Osteoblast (primary cell): ENCODE measurements around the gene TBKBP1. TPM values are rescaled to one million over a fixed set of nuclear protein-coding genes. Genes with fewer than 3 reads are reported as not detected.

Experiments used
- DNase-seq: peaks from one replicate; pipeline ENCODE4 v3.0.0; 2011; ENCODE audit warnings: low spot score, mixed read lengths; ENCODE audit not compliant: insufficient read length; ENCODE audit errors: missing footprints
- H2AFZ ChIP-seq: 2 replicates; pipeline ENCODE4 v1.6.0; 2011; ENCODE audit warnings: mild to moderate bottlenecking, low read length
- H3K27ac ChIP-seq: 2 replicates; pipeline ENCODE4 v1.5.1; 2011; ENCODE audit warnings: mild to moderate bottlenecking, low read depth, low read length, moderate library complexity
- H3K27me3 ChIP-seq: 2 replicates; pipeline ENCODE4 v1.6.0; 2012; ENCODE audit warnings: mild to moderate bottlenecking, control low read depth, inconsistent platforms, low read length, moderate library complexity; ENCODE audit not compliant: insufficient read depth
- H3K36me3 ChIP-seq: 2 replicates; pipeline ENCODE4 v1.5.1; 2011; ENCODE audit warnings: mild to moderate bottlenecking, low read length, control low read depth, moderate library complexity; ENCODE audit not compliant: insufficient read depth
- H3K4me1 ChIP-seq: 2 replicates; pipeline ENCODE4 v1.5.1; 2011; ENCODE audit warnings: mild to moderate bottlenecking, low read length, control low read depth, moderate library complexity; ENCODE audit not compliant: insufficient read depth
- H3K4me2 ChIP-seq: 2 replicates; pipeline ENCODE4 v1.6.0; 2011; ENCODE audit warnings: mild to moderate bottlenecking, low read length; ENCODE audit not compliant: insufficient read depth
- H3K4me3 ChIP-seq: fragments of 200-600 bp; sonication (generic); 3 replicates; pipeline ENCODE4 v1.5.1; 2012; ENCODE audit warnings: mild to moderate bottlenecking, low read length, inconsistent platforms; ENCODE audit not compliant: insufficient read depth
- H3K79me2 ChIP-seq: 2 replicates; pipeline ENCODE4 v1.6.0; 2012; ENCODE audit warnings: mild to moderate bottlenecking, low read length, control low read depth, inconsistent platforms; ENCODE audit not compliant: insufficient read depth
- H3K9me3 ChIP-seq: 2 replicates; pipeline ENCODE4 v1.5.1; 2011; ENCODE audit warnings: low read depth, low read length, control low read depth
- H4K20me1 ChIP-seq: 2 replicates; pipeline ENCODE4 v1.6.0; 2012; ENCODE audit warnings: mild to moderate bottlenecking, low read length, control low read depth; ENCODE audit not compliant: insufficient read depth
- CTCF ChIP-seq: IDR thresholded peaks from 2 replicates; pipeline ENCODE4 v1.5.1; 2011; ENCODE audit warnings: mild to moderate bottlenecking, low read depth, low read length, moderate library complexity; ENCODE audit errors: extremely low read depth
- total RNA-seq: library from RNA; depleted of rRNA; stranded (reverse); fragments of >200 nt; gene quantifications from 2 replicates; pipeline ENCODE4 v1.2.3, GENCODE V29; 2012

Gene TBKBP1
- total RNA-seq, 1 donor, result 11.9 TPM

- Histone ChIP-seq H3K79me2 (no peaks in the 10 kb centered on the region), H3K27me3 (peaks cover 88% of the 10 kb centered on the region), H3K4me1 (peaks cover 44% of the 10 kb centered on the region), H3K36me3 (no peaks in the 10 kb centered on the region), H3K27ac (no peak overlapping the region), H3K4me2 (peak overlapping the region; percentile 76), H2AFZ (no peak overlapping the region), H3K9me3 (no peaks in the 10 kb centered on the region), H4K20me1 (peaks cover 17% of the 10 kb centered on the region), H3K4me3 (peak overlapping the region; percentile 36)
- TF ChIP-seq CTCF, result no peak
- DNase-seq, result no peak
Observed at GRCh38 chr17:47718634-47719405, 24.9 kb downstream of the TBKBP1 start.

- peaks cover 44% of the 10 kb centered on the region for H3K4me1 ChIP-seq
- peak; percentile 98 for DNase-seq
- no peak overlapping the region for H3K27ac ChIP-seq
- H4K20me1 ChIP-seq, result peaks cover 19% of the 10 kb centered on the region
- H3K4me2 ChIP-seq, result peak overlapping the region; percentile 76
- peak overlapping the region; percentile 36 for H3K4me3 ChIP-seq
- peaks cover 88% of the 10 kb centered on the region for H3K27me3 ChIP-seq
- TF ChIP-seq CTCF, result no peak
- H2AFZ ChIP-seq, result no peak overlapping the region
- no peaks in the 10 kb centered on the region for H3K36me3 ChIP-seq
- H3K79me2 ChIP-seq, result no peaks in the 10 kb centered on the region
- H3K9me3 ChIP-seq, result no peaks in the 10 kb centered on the region
Observed at GRCh38 chr17:47719411-47720152, 25.6 kb downstream of the TBKBP1 start.

GRCh38 chr17:47720196-47720595 lies 26.2 kb downstream of the TBKBP1 start:
- Histone ChIP-seq H3K79me2 (no peaks in the 10 kb centered on the region), H3K27ac (no peak overlapping the region), H3K9me3 (no peaks in the 10 kb centered on the region), H2AFZ (no peak overlapping the region), H3K4me3 (no peak overlapping the region), H3K27me3 (peaks cover 88% of the 10 kb centered on the region), H3K4me1 (peaks cover 44% of the 10 kb centered on the region), H3K4me2 (peak overlapping the region; percentile 76), H4K20me1 (peaks cover 19% of the 10 kb centered on the region), H3K36me3 (no peaks in the 10 kb centered on the region)
- TF ChIP-seq CTCF, result no peak
- no peak for DNase-seq
